Kidney (tissue), 14 donors: ENCODE results near the gene PIGH. TPM values are rescaled to one million over a fixed set of nuclear protein-coding genes. Genes with fewer than 3 reads are reported as not detected.

Source experiments
- DNase-seq, 5 donors: peaks; one replicate each; pipeline ENCODE4 v3.0.0-alpha.2; 2013 to 2020
- FAIRE-seq: peaks from 2 replicates; lab custom pipeline; 2012; peaks lifted over from hg19 to GRCh38; lab: Jason Lieb, UNC
- H3K27ac ChIP-seq, 2 donors: one replicate each; pipeline ENCODE4 v1.7.0; 2013; ENCODE audit warnings: low read depth in 2 of 2, low read length in 2 of 2, inconsistent platforms in 1 of 2
- H3K27me3 ChIP-seq: one replicate; pipeline ENCODE4 v1.7.1; 2013; ENCODE audit warnings: low read length, inconsistent platforms; ENCODE audit not compliant: control insufficient read depth, insufficient read depth
- H3K36me3 ChIP-seq, 3 donors: one replicate each; pipeline versions ENCODE4 v1.7.0 to v1.7.1; 2013; ENCODE audit warnings: low read length in 3 of 3, control low read depth in 1 of 3, inconsistent platforms in 1 of 3; ENCODE audit not compliant: insufficient read depth in 3 of 3, control insufficient read depth in 2 of 3
- H3K4me1 ChIP-seq, 3 donors: one replicate each; pipeline versions ENCODE4 v1.7.0 to v1.7.1; 2013; ENCODE audit warnings: low read length in 3 of 3, inconsistent platforms in 1 of 3, low read depth in 1 of 3; ENCODE audit not compliant: control insufficient read depth in 2 of 3, insufficient read depth in 2 of 3
- H3K4me3 ChIP-seq, 3 donors: one replicate each; pipeline versions ENCODE4 v1.7.0 to v1.8.1; 2013; ENCODE audit warnings: low read length in 3 of 3, control low read depth in 1 of 3, inconsistent platforms in 1 of 3
- H3K9ac ChIP-seq, 3 donors: one replicate each; pipeline versions ENCODE4 v1.7.0 to v1.7.1; 2013; ENCODE audit warnings: low read length in 3 of 3, control low read depth in 1 of 3, inconsistent platforms in 1 of 3
- H3K9me3 ChIP-seq, 3 donors: one replicate each; pipeline versions ENCODE4 v1.7.0 to v1.7.1; 2013; ENCODE audit warnings: low read length in 3 of 3, control low read depth in 1 of 3, inconsistent platforms in 1 of 3; ENCODE audit not compliant: control insufficient read depth in 2 of 3, insufficient read depth in 1 of 3
- intact Hi-C: fragments of 100-400 bp; cut with DNase I; formaldehyde crosslinking; loops from one replicate; pipeline ENCODE4 v1.11.1; 2022
- polyA plus RNA-seq: library from polyadenylated mRNA; stranded (reverse); fragments of 350-450 nt; fragmentation: Illumina TruSeq; extraction: RNeasy Lipid Tissue Mini Kit (QIAGEN cat#74804); gene quantifications from one replicate; pipeline ENCODE4 v1.2.3, GENCODE V29; 2014; ENCODE audit warnings: low read depth, low replicate concordance; ENCODE audit not compliant: insufficient read depth
- total RNA-seq: library from RNA; stranded (reverse); fragmentation: NEBNext Ultra II Directional; extraction: Animal tissue kit (Norgen Biotek cat#: 25700); gene quantifications from one replicate; pipeline ENCODE4 v1.2.1, GENCODE V29; 2021
- TF ChIP-seq, protein P1 (sequence below): IDR thresholded peaks from 3 replicates; pipeline ENCODE4 v1.5.1; 2012; ENCODE audit warnings: mild to moderate bottlenecking, moderate library complexity, borderline replicate concordance; ENCODE audit not compliant: insufficient read depth; ENCODE audit errors: extremely low read depth
- donor health status: control.
- donor health status: control.
- donor health status: control.
- donor health status: control.
- donor health status: control.
- donor health status: DM: yes; HTN: yes; CAD: no.
- donor health status: Normal renal cell carcinoma (clear cell type).

PIGH gene
- total and polyA plus RNA-seq, 2 donors from 2014 or later: 31.7 to 44.9 TPM

DNA sequence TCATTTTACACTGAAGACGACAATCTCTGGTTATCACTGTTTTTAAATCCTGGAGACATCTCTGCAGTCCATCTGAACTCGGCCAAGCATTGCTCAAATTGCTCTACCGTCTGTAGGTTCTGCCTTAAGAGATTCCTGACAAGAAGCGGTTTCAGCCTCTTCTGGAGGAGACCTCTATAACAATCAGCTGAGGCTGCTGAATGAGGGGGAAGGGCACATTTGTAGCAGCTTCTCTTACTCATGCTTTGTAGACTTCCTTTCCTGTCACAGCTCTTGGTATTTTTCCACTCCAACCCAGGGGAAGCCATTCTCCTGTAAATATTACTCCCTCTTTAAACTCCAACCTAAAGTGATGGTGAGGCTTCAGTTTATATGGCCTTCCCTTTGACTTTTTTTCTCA lies 22.6 kb upstream of the PIGH start:
- peak overlapping the region in 2 of 3 donors; percentile 16 to 19 for H3K4me3 ChIP-seq
- peak overlapping the region in 1 of 2 donors; percentile 68 for H3K27ac ChIP-seq
- H3K9ac ChIP-seq: peak overlapping the region in 1 of 3 donors; percentile 21
- no peaks in the 10 kb centered on the region for H3K9me3 ChIP-seq
- H3K27me3 ChIP-seq: no peaks in the 10 kb centered on the region
- TF ChIP-seq, protein P1, sequence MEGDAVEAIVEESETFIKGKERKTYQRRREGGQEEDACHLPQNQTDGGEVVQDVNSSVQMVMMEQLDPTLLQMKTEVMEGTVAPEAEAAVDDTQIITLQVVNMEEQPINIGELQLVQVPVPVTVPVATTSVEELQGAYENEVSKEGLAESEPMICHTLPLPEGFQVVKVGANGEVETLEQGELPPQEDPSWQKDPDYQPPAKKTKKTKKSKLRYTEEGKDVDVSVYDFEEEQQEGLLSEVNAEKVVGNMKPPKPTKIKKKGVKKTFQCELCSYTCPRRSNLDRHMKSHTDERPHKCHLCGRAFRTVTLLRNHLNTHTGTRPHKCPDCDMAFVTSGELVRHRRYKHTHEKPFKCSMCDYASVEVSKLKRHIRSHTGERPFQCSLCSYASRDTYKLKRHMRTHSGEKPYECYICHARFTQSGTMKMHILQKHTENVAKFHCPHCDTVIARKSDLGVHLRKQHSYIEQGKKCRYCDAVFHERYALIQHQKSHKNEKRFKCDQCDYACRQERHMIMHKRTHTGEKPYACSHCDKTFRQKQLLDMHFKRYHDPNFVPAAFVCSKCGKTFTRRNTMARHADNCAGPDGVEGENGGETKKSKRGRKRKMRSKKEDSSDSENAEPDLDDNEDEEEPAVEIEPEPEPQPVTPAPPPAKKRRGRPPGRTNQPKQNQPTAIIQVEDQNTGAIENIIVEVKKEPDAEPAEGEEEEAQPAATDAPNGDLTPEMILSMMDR: no peak
- DNase-seq (peak in 3 of 5 donors; percentile 30 to 86 (median 66)), FAIRE-seq (no peak)
- intact Hi-C loops: no loop called here
- H3K4me1 ChIP-seq: peaks cover 0 to 6% (median 5%) of the 10 kb centered on the region in 3 donors
- H3K36me3 ChIP-seq: no peaks in the 10 kb centered on the region

GRCh38 chr14:67620217-67620785 lies 20.2 kb upstream of the PIGH start:
- H3K27me3 ChIP-seq: no peaks in the 10 kb centered on the region
- H3K9ac ChIP-seq: peak overlapping the region; percentile 33 to 82 (median 38)
- peaks cover 0 to 6% (median 5%) of the 10 kb centered on the region in 3 donors for H3K4me1 ChIP-seq
- H3K9me3 ChIP-seq: no peaks in the 10 kb centered on the region
- no peaks in the 10 kb centered on the region for H3K36me3 ChIP-seq
- H3K27ac ChIP-seq: peak overlapping the region; percentile 79 to 85
- TF ChIP-seq, protein P1: no peak
- H3K4me3 ChIP-seq: peak overlapping the region; percentile 63 to 78 (median 76)
- peak; percentile 52 to 74 (median 66) for DNase-seq
- intact Hi-C loops: no loop called here
- no peak for FAIRE-seq

- Histone ChIP-seq H3K4me1 (peaks cover 0 to 6% (median 5%) of the 10 kb centered on the region in 3 donors), H3K9me3 (no peaks in the 10 kb centered on the region), H3K36me3 (no peaks in the 10 kb centered on the region), H3K27me3 (no peaks in the 10 kb centered on the region), H3K27ac (peak within 1 kb of the TSS; percentile 79 to 85), H3K4me3 (peak within 1 kb of the TSS; percentile 63 to 78 (median 76)), H3K9ac (peak within 1 kb of the TSS; percentile 38 to 82 (median 64))
- intact Hi-C loops: loop anchor here (10.0 kb wide), 1 partner anchor 45 kb away; no protein-coding TSS in a partner anchor
- TF ChIP-seq, protein P1: peak; percentile 17
- peak; percentile 96 to 100 (median 97) for DNase-seq
- peak; percentile 11 for FAIRE-seq
These were observed 19.6 kb upstream of the PIGH start, which contains the start of gene ARG2 for GRCh38 chr14:67619446-67620216. Gene ARG2, plus strand, starts transcription at chr14:67619920. Its CDS starts 58 bp downstream, at chr14:67619978.
